Glutamatergic neuron (in vitro differentiated cells): ENCODE results near the gene SLC6A20. TPM values are rescaled to one million over a fixed set of nuclear protein-coding genes. Genes with fewer than 3 reads are reported as not detected.

ENCODE experiments used
- DNase-seq: peaks from one replicate; pipeline ENCODE4 v3.0.0; 2022
- H3K27ac Mint-ChIP-seq: one replicate; pipeline ENCODE4 v1.8.0; 2020; ENCODE audit warnings: mild to moderate bottlenecking, mixed read lengths, inconsistent platforms; ENCODE audit not compliant: unreplicated experiment
- H3K27me3 Mint-ChIP-seq: one replicate; pipeline ENCODE4 v1.8.0; 2020; ENCODE audit warnings: mild to moderate bottlenecking, moderate library complexity, mixed read lengths, inconsistent platforms; ENCODE audit not compliant: unreplicated experiment
- H3K36me3 Mint-ChIP-seq: one replicate; pipeline ENCODE4 v1.8.0; 2020; ENCODE audit warnings: mild to moderate bottlenecking, mixed read lengths, inconsistent platforms; ENCODE audit not compliant: unreplicated experiment
- H3K4me1 Mint-ChIP-seq: one replicate; pipeline ENCODE4 v1.8.0; 2020; ENCODE audit warnings: mild to moderate bottlenecking, low read depth, mixed read lengths, inconsistent platforms; ENCODE audit not compliant: unreplicated experiment
- H3K4me3 Mint-ChIP-seq: one replicate; pipeline ENCODE4 v1.8.0; 2020; ENCODE audit warnings: mild to moderate bottlenecking, mixed read lengths, inconsistent platforms; ENCODE audit not compliant: unreplicated experiment
- H3K9me3 Mint-ChIP-seq: one replicate; pipeline ENCODE4 v1.8.0; 2020; ENCODE audit warnings: mild to moderate bottlenecking, moderate library complexity, mixed read lengths, inconsistent platforms; ENCODE audit not compliant: unreplicated experiment
- CTCF ChIP-seq: fragments of 200-600 bp; sonication (generic); IDR thresholded peaks from one replicate; pipeline ENCODE4 v1.5.0; 2021; ENCODE audit not compliant: partially characterized antibody, unreplicated experiment
- total RNA-seq: library from RNA; stranded (reverse); fragmentation: NEBNext Ultra II Directional; extraction: Animal tissue kit (Norgen Biotek cat#: 25700); gene quantifications from one replicate; pipeline ENCODE4 v1.2.1, GENCODE V29; 2021; ENCODE audit not compliant: unreplicated experiment

The SLC6A20 gene
- total RNA-seq, 1 donor from 2014 or later: not detected

DNA sequence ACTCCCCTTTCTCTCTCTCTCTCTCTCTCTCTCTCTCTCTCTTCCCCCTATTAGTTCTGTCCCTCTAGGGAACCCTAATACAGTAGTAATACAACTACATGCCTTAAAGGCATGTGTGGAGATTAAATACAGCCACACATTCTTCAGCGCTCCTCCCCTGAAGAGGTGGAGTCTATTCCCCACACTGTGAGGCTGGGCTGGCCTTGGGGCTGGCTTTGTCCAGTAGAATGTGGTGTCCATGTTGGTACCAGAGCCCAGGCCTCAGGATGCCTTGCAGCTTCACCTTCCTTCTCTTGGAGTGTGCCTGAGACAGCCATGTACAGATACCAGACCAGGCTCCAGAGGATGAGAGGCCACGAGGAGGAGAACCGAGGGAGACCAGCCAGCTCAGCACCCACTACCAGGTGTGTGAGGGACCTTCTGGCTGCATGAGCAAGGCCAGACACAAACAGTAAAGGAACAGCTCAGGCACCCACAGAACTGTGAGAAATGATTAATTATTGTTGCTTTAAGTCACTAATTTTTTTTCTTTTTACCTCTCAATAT, 10.7 kb downstream of the SLC6A20 start:
- TF ChIP-seq CTCF: no peak
- DNase-seq: no peak
- no peak overlapping the region for H3K4me3 Mint-ChIP-seq
- no peak overlapping the region for H3K27ac Mint-ChIP-seq
- H3K36me3 Mint-ChIP-seq: peaks cover 8% of the 10 kb centered on the region
- H3K27me3 Mint-ChIP-seq: peaks cover 1% of the 10 kb centered on the region
- H3K9me3 Mint-ChIP-seq: peaks cover 3% of the 10 kb centered on the region
- H3K4me1 Mint-ChIP-seq: peaks cover 3% of the 10 kb centered on the region

- peaks cover 3% of the 10 kb centered on the region for H3K9me3 Mint-ChIP-seq
- no peaks in the 10 kb centered on the region for H3K36me3 Mint-ChIP-seq
- no peak for TF ChIP-seq CTCF
- H3K27ac Mint-ChIP-seq: no peak overlapping the region
- H3K27me3 Mint-ChIP-seq: peaks cover 1% of the 10 kb centered on the region
- H3K4me3 Mint-ChIP-seq: no peak overlapping the region
- H3K4me1 Mint-ChIP-seq: no peaks in the 10 kb centered on the region
- DNase-seq: no peak
Measured at GRCh38 chr3:45783667-45784066, 12.7 kb downstream of the SLC6A20 start.

GRCh38 chr3:45782381-45782780, 14.0 kb downstream of the SLC6A20 start:
- no peak for DNase-seq
- no peak for TF ChIP-seq CTCF
- H3K4me1 Mint-ChIP-seq: no peaks in the 10 kb centered on the region
- no peaks in the 10 kb centered on the region for H3K36me3 Mint-ChIP-seq
- peaks cover 3% of the 10 kb centered on the region for H3K9me3 Mint-ChIP-seq
- no peak overlapping the region for H3K4me3 Mint-ChIP-seq
- peaks cover 1% of the 10 kb centered on the region for H3K27me3 Mint-ChIP-seq
- no peak overlapping the region for H3K27ac Mint-ChIP-seq

DNA sequence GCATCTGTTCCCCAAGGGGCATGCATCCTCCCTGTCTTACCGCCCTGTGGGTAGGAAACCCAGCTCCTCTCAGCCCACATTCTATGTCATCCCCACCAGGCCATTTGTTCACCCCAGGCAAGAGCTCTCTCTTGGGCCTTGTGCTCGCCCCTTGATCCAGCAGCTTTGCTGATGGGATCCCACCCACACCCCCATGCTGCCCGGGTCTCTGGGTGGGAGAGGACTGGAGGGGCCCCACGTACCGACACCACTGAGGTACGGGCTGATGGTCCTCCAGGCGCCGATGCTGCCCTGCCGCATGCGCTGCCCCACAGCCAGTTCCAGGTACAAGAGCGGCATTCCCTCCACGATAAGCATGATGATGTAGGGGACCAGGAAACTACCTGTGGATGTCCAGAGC, 14.5 kb downstream of the SLC6A20 start:
- Mint-ChIP-seq H3K36me3 (no peaks in the 10 kb centered on the region), H3K9me3 (peaks cover 3% of the 10 kb centered on the region), H3K4me1 (no peaks in the 10 kb centered on the region), H3K27ac (no peak overlapping the region), H3K4me3 (no peak overlapping the region), H3K27me3 (peaks cover 3% of the 10 kb centered on the region)
- TF ChIP-seq CTCF: no peak
- no peak for DNase-seq

DNA sequence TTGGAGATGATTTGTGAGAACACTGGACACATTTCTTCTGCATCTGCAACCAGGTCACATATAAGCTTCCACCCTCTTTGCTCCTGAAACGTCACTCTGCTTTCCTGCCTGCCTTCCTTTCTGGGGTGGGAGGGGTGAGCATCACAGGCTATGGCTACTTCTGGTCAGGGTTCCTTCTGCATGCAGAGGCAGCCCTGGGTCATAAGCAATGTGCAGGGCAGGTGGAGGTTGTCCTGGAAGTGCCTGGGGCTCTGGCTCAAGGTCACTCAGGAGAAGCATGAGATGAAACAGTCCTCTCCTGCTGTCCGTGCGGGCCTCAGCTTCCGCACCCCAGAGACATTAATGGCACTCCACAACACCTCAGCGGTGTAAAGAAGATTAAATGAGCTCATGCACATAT, 15.1 kb downstream of the SLC6A20 start:
- no peak overlapping the region for H3K27ac Mint-ChIP-seq
- DNase-seq: no peak
- H3K4me3 Mint-ChIP-seq: no peak overlapping the region
- H3K36me3 Mint-ChIP-seq: no peaks in the 10 kb centered on the region
- no peaks in the 10 kb centered on the region for H3K4me1 Mint-ChIP-seq
- H3K27me3 Mint-ChIP-seq: peaks cover 3% of the 10 kb centered on the region
- peaks cover 3% of the 10 kb centered on the region for H3K9me3 Mint-ChIP-seq
- no peak for TF ChIP-seq CTCF
